HG03064 (cell line): ENCODE measurements around the gene ROR1.
"Not testable (repeated sequence)": the region's sequence is repeated elsewhere in the genome, so short reads cannot be mapped to it uniquely, and the experiment has no call there.

Experiments
- ATAC-seq: cut with Tn5 transposase; IDR thresholded peaks from one replicate; pipeline ENCODE4 v1.9.1; 2021; ENCODE audit warnings: low read depth; ENCODE audit not compliant: unreplicated experiment

The ROR1 gene

GRCh38 chr1:63819795-63820194 is 46.0 kb downstream of the ROR1 start:
- no peak for ATAC-seq

GRCh38 chr1:63821091-63822005 is 47.5 kb downstream of the ROR1 start:
- no peak for ATAC-seq

GRCh38 chr1:63822540-63822939 is 48.7 kb downstream of the ROR1 start:
- no peak for ATAC-seq

GRCh38 chr1:63824451-63824850 is 50.6 kb downstream of the ROR1 start:
- ATAC-seq: no peak

- ATAC-seq: no peak
Measured at GRCh38 chr1:63825111-63825510, 51.3 kb downstream of the ROR1 start.

- ATAC-seq: not testable (repeated sequence)
Measured at GRCh38 chr1:63826246-63826861, 52.5 kb downstream of the ROR1 start.

GRCh38 chr1:63827411-63828321 is 53.8 kb downstream of the ROR1 start:
- ATAC-seq: no peak

- no peak for ATAC-seq
Measured at GRCh38 chr1:63828322-63829044, 54.7 kb downstream of the ROR1 start.

GRCh38 chr1:63829349-63830327 is 55.8 kb downstream of the ROR1 start:
- no peak for ATAC-seq

GRCh38 chr1:63831409-63831808 is 57.6 kb downstream of the ROR1 start:
- ATAC-seq: no peak

- no peak for ATAC-seq
Measured at GRCh38 chr1:63833363-63834119, 59.7 kb downstream of the ROR1 start.

GRCh38 chr1:63835128-63835527 is 61.3 kb downstream of the ROR1 start:
- ATAC-seq: no peak

- ATAC-seq: no peak
Measured at GRCh38 chr1:63836374-63836773, 62.6 kb downstream of the ROR1 start.

GRCh38 chr1:63836830-63837229 is 63.0 kb downstream of the ROR1 start:
- no peak for ATAC-seq

- ATAC-seq: no peak
Measured at GRCh38 chr1:63843010-63843409, 69.2 kb downstream of the ROR1 start.

GRCh38 chr1:63843884-63844283 is 70.1 kb downstream of the ROR1 start:
- no peak for ATAC-seq

GRCh38 chr1:63845346-63845745 is 71.5 kb downstream of the ROR1 start:
- ATAC-seq: no peak

- no peak for ATAC-seq
Measured at GRCh38 chr1:63847308-63847910, 73.6 kb downstream of the ROR1 start.
